HK-2 (cell line): ENCODE data around the gene SYNM.
A peak's percentile ranks its signal among the peaks of the same experiment; 100 is the strongest.

Experiments
- DNase-seq: peaks from one replicate; pipeline ENCODE4 v3.0.0-alpha.2; 2018; ENCODE audit not compliant: unreplicated experiment

SYNM gene

GRCh38 chr15:99142562-99142961 is 37.7 kb downstream of the SYNM start:
- no peak for DNase-seq

GRCh38 chr15:99143242-99143641 is 38.4 kb downstream of the SYNM start:
- DNase-seq = no peak

GRCh38 chr15:99143655-99144610 is 39.1 kb downstream of the SYNM start:
- DNase-seq = no peak

GRCh38 chr15:99145005-99145404 is 40.1 kb downstream of the SYNM start:
- no peak for DNase-seq

GRCh38 chr15:99145778-99146177 is 40.9 kb downstream of the SYNM start:
- DNase-seq = no peak

GRCh38 chr15:99146661-99147060 is 41.8 kb downstream of the SYNM start:
- no peak for DNase-seq

- DNase-seq = no peak
These were observed 44.0 kb downstream of the SYNM start for GRCh38 chr15:99148851-99149276.

GRCh38 chr15:99149366-99149765 is 44.5 kb downstream of the SYNM start:
- no peak for DNase-seq

GRCh38 chr15:99151156-99151555 is 46.3 kb downstream of the SYNM start:
- DNase-seq = no peak

- DNase-seq = no peak
These were observed 48.2 kb downstream of the SYNM start for GRCh38 chr15:99153026-99153535.

GRCh38 chr15:99154271-99154670 is 49.4 kb downstream of the SYNM start:
- DNase-seq = no peak

- DNase-seq = no peak
These were observed 51.1 kb downstream of the SYNM start for GRCh38 chr15:99155961-99156443.

GRCh38 chr15:99157456-99157855 is 52.6 kb downstream of the SYNM start:
- no peak for DNase-seq

- peak; percentile 46 for DNase-seq
These were observed 53.9 kb downstream of the SYNM start for GRCh38 chr15:99158626-99159412.

- DNase-seq = no peak
These were observed 58.6 kb downstream of the SYNM start for GRCh38 chr15:99163271-99164062.

GRCh38 chr15:99164119-99164518 is 59.2 kb downstream of the SYNM start:
- DNase-seq = no peak

GRCh38 chr15:99165020-99165790 is 60.3 kb downstream of the SYNM start:
- DNase-seq = no peak

- no peak for DNase-seq
These were observed 61.2 kb downstream of the SYNM start for GRCh38 chr15:99165956-99166689.

GRCh38 chr15:99167201-99167600 is 62.3 kb downstream of the SYNM start:
- no peak for DNase-seq

GRCh38 chr15:99167640-99168039 is 62.8 kb downstream of the SYNM start:
- DNase-seq = no peak
